Activated naive CD4-positive, alpha-beta T cell (primary cell): ENCODE data around the gene PTPRH.
"Not testable (repeated sequence)": the region's sequence is repeated elsewhere in the genome, so short reads cannot be mapped to it uniquely, and the experiment has no call there.

Experiments
- DNase-seq, 4 experiments: peaks; one replicate each; lab custom pipeline; 2025; lab: John Stamatoyannopoulos, UW

Gene PTPRH

GRCh38 chr19:55225415-55225958 is 16.2 kb upstream of the PTPRH start:
- DNase-seq = no peak

- DNase-seq = not testable (repeated sequence)
Observed at GRCh38 chr19:55224679-55225414, 15.5 kb upstream of the PTPRH start.

- DNase-seq = no peak
Observed at GRCh38 chr19:55224038-55224665, 14.9 kb upstream of the PTPRH start.

DNA sequence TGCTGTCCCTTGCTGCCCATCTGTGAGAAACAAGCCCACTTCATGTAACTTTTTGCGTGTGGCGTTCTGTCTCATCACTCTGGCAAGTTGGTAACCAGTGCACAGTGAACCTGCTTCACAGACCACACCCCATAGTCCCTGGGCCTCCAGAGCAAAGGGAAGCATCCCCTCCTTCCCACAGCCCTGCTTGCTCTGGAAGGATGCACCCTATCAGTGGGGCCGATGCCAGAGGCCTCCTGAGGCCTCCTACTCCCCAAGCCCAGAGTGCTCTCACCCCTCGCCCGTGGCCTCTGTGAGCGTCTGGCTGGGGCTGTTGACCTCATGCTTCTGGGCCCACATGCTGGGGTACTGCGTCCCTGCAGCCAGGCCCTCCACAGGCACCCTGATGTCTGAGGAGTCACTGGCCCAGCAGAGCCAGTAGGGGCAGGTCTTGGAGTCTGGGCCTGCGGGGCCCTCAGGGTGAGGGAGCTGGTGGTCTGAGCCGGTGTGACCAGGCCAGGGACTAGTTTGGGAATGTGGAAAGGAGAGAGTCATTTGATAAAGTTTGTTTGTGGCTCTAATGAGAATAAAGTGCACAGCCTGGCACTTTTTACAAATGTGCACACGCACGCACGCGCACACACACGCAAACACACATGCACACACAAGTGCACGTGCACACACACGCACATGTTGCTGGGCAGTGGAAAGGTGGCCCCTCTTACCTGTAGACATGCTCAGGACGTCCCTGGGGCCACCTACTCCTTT is 14.2 kb upstream of the PTPRH start:
- DNase-seq = no peak

GRCh38 chr19:55220525-55220924 is 11.2 kb upstream of the PTPRH start:
- DNase-seq = no peak

DNA sequence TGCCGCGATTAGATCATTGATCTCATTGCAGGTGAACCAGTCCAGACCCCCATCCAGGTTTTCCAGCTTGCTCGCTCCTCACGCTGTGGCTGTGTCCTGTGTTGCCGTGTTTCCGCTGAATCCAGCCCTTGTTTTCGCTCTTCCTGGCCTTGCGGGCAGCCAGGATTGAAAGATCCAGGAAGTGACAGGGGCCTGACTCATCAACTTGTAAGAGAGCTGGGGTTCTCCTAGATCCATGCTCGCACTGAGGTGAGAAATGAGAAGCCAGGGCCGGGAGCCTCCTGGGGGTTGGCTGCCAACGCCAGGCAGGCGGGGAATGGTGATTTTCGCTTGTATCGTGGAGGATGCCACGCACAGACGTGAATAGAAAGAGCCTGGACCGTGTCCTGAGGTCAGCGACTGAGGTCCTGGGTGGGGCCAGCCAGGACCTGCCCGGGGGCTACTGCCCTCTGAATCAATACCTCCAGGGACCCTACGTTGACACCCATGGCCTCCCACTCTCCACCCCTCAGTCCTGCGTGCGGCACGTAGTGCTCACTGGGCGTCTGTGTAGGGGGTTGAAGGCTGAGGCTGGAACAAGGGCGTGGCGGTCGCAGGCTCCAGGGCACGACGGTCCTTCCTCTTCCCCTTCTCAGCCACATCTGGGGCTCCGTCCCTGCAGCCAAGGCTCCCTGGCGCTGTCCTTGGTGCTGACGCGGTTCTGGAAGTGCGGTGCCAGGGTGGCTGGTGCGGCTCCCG is 7.3 kb upstream of the PTPRH start:
- peak in 1 of 4 experiments; percentile 18 for DNase-seq

GRCh38 chr19:55213547-55213946 is 4.2 kb upstream of the PTPRH start:
- DNase-seq = no peak

- DNase-seq = peak in 2 of 4 experiments; percentile 7 to 21
Observed at GRCh38 chr19:55212447-55212846, 3.1 kb upstream of the PTPRH start.

GRCh38 chr19:55209693-55210472 is 582 bp upstream of the PTPRH start:
- no peak for DNase-seq

DNA sequence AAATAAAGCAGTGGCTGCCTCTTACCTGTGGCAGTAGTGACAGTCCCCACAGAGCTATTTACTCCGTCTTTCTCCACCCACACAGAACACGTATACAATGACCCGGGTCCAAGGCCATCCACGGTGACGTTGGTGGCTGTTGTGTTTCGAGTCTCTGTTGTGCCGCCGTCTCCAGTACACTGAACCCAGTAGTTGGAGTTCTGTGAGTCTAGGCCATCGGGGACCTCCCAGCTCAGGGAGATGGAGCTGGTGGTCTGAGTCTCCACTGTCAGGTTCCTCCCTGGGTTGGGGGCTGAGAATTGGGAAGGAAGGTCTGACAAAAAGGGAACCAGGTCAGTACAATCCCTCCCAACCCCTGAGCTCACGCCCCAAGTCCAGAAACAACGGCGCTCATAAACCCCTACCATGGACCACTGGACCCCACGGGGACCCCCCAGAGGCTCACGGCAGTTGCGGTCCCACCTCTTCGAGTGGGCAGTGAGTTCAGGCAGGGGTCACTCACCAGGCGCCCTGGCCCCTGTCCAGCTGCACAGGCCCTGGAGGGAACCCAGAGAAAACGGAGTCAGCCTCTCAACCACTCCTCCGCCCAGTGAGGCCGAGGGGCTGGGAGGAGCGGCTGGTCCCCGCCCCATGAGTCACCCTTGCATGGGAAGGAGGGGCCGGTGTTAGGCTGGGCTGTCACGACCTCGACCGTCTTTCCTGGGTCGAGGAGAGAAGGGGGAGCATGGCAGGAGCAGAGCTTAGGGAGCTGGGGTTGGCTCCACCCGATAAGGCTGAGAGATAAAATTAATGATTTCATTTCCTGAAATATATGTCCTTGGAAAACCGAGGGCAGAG is 2.4 kb downstream of the PTPRH start:
- peak in 1 of 4 experiments; percentile 10 for DNase-seq

DNA sequence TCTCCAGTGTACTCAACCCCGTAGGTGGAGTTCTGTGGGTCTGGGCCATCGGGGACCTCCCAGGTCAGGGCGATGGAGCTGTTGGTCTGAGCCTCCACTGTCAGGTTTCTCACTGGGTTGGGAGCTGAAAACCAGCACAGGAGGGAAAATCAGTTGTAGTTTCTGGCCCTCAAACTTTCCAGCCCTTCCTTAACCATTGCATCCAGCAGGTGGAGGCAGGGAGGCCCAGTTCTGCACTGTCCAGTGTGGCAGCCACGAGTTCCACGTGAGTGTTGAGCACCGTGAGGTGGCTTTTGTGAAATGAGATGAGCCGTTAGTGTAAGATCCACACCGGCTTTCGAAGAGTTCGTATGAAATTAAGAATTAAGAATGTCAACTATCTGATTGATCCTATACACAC is 7.1 kb downstream of the PTPRH start:
- DNase-seq = not testable (repeated sequence)

GRCh38 chr19:55199620-55200204 is 9.6 kb downstream of the PTPRH start:
- DNase-seq = no peak

DNA sequence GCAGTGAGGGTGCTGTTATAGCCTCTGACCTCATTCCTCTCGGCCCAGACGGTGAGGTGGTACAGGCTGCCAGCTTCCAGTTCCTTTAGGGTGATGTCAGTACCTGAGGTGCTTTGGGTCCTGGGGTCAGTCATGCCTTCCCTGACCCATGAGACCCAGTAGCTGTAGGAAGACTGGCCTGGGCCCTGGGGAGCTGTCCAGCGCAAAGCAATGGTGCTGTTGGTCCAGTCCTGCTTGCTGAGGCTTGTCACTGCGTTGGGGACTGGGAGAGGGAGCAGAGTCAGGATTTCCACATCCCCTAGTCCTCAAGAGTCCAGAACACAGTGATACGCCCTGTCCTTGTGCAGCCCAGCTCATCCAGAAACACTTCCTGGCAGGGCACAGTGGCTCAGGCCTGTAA is 10.7 kb downstream of the PTPRH start:
- no peak for DNase-seq

DNA sequence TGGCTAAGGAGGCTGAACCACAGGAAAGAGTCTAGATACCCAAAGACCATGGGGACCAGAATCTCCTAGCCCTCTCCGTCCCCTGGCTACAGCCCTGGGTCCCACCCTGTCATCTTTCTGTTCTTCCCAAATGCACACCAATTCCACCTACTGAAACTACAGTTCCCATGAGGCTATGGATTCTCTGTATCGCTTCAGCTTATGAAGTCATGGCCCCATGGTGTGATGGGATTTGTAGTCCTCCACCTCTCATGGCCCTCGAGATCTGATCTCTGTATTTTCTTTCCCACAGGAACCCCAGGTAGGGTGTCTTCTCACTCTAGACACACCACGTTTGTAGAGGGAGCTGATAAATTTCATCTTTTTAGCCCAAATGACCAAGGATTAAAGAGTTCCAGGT is 11.8 kb downstream of the PTPRH start:
- DNase-seq = no peak

DNA sequence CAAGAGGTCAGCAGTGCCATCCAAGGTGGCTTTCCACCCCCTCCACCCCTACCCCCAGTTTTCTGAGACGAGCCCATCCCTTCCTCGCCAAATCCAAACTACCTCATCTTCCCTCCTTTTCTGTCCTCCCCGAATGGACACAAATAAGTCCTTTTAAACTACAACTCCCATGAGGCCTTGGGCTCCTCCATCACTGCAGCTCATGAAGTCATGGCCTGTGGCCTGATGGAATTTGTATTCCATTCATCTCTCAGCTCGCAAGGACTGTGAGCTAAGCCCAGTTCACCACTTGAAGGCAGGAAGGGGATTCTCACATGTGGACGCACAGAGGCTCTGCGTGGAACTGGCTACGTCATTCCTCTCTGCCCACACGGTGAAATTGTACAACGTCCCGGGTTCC is 12.5 kb downstream of the PTPRH start:
- DNase-seq = no peak

GRCh38 chr19:55193481-55193880 is 15.8 kb downstream of the PTPRH start:
- DNase-seq = no peak

GRCh38 chr19:55189403-55189835 is 19.9 kb downstream of the PTPRH start:
- no peak for DNase-seq

DNA sequence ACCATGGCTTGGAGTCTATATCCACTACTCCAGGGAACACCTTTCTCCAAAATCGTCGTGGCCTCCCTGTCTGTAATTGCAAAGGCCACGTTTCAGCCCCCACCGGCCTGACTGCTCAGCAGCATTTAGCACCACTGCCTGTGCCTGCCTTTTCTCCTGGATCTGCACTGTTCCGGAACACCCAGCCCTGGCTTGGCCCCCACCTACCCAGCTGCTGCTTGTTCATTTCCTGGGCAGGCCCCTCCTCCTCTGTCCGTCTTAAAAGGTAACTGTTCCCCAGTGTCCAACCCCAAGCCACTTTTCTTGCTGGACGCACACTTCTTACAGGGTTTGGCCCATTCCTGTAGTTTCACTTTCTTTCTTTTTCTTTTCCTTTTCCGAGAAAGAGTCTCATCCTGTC is 20.7 kb downstream of the PTPRH start:
- no peak for DNase-seq

- DNase-seq = no peak
Observed at GRCh38 chr19:55186080-55186479, 23.2 kb downstream of the PTPRH start.

DNA sequence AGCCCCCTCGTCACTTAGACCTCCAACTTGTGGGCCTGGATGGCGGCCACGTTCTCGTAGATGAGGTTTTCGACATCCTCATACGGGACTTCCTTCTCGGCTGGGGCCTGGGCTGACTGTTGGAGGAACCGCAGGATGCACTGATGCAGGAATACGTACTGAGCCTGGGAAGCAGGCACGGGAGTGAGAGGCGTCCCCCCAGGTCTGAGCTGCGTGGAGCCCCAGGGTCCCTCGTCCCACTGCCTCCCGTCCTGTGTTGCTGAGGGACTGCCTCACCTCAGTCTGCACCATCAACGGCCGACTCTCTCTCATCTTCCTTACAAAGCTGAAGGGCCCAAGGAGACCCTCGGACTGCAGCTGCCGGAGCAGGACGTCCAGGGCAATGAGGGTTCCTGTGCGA is 27.6 kb downstream of the PTPRH start:
- DNase-seq = no peak
